ENCODE data around the gene RAB3B. TPM values are rescaled to one million over a fixed set of nuclear protein-coding genes. Genes with fewer than 3 reads are reported as not detected.

RAB3B gene
- total RNA-seq, 6 donors from 2014 or later: under 0.01 to 1.2 (median 0.12) TPM; not detected in 2

DNA sequence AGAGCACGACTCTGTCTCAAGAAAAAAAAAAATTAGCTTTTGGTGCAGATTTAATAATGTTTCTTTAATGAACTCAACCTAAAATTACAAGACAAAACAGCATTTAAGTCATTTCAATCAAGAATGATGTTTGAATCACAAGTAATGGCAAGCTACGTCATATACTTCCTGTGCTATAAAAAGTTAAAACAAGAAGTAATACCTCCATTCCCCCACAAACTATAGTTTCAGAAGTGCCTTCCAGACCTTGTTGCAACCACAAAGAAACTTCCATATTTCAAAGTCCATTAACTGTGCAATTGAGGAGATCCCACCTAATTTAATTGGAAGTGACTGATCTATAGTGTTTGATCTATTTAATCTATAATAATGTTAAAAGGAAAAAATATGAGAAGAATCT is 127.1 kb downstream of the RAB3B start:
- Histone ChIP-seq H3K9me3 (no peaks in the 10 kb centered on the region), H3K27ac (no peak overlapping the region), H3K4me3 (no peak overlapping the region), H3K4me1 (peaks cover 0 to 3% (median 0%) of the 10 kb centered on the region in 4 donors), H3K27me3 (no peaks in the 10 kb centered on the region), H3K36me3 (peaks cover 0 to 8% (median 0%) of the 10 kb centered on the region in 4 donors)
- no peak for DNase-seq
- no peak for ATAC-seq (ENCODE audit: low FRiP score in 2 of 2)
- TF ChIP-seq, protein P1, sequence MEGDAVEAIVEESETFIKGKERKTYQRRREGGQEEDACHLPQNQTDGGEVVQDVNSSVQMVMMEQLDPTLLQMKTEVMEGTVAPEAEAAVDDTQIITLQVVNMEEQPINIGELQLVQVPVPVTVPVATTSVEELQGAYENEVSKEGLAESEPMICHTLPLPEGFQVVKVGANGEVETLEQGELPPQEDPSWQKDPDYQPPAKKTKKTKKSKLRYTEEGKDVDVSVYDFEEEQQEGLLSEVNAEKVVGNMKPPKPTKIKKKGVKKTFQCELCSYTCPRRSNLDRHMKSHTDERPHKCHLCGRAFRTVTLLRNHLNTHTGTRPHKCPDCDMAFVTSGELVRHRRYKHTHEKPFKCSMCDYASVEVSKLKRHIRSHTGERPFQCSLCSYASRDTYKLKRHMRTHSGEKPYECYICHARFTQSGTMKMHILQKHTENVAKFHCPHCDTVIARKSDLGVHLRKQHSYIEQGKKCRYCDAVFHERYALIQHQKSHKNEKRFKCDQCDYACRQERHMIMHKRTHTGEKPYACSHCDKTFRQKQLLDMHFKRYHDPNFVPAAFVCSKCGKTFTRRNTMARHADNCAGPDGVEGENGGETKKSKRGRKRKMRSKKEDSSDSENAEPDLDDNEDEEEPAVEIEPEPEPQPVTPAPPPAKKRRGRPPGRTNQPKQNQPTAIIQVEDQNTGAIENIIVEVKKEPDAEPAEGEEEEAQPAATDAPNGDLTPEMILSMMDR (IDR thresholded peaks at IDR 0.05): no peak
- no peak for TF ChIP-seq EP300 (IDR thresholded peaks at IDR 0.05)
- no peak for TF ChIP-seq POLR2AphosphoS5 (IDR thresholded peaks at IDR 0.05)
- no peak for TF ChIP-seq POLR2A (IDR thresholded peaks at IDR 0.05)
- WGBS, 2 donors: 73 to 81% methylated on average over 2 of the region's 2 CpGs

DNA sequence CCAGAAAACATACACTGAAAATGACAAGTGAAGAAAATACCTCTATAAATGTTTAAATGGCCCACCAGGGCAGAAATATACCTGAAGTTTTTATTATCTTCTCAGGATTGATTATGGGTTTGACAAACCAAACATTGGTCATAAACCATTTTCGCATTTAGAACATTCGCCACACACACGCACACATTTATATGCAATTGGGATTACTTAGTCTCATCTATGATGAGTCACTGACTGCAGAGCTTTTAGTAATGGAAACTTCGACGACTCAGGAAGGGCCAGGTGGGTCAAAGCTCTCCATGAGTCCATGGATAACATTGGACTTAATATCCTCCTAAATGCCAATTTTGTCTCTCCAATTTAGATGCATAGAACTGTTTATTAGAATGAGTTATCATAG is 128.8 kb downstream of the RAB3B start:
- H3K9me3 ChIP-seq: no peaks in the 10 kb centered on the region
- H3K36me3 ChIP-seq: peaks cover 0 to 8% (median 0%) of the 10 kb centered on the region in 4 donors
- no peak overlapping the region for H3K4me3 ChIP-seq
- 93 to 94% methylated on average over 5 of the region's 5 CpGs for WGBS, 2 donors
- H3K27me3 ChIP-seq: no peaks in the 10 kb centered on the region
- no peak for DNase-seq
- TF ChIP-seq EP300 (IDR thresholded peaks at IDR 0.05) (no peak), POLR2AphosphoS5 (IDR thresholded peaks at IDR 0.05) (no peak)
- H3K27ac ChIP-seq: no peak overlapping the region
- H3K4me1 ChIP-seq: no peaks in the 10 kb centered on the region
- ATAC-seq (ENCODE audit: low FRiP score in 2 of 2): no peak

DNA sequence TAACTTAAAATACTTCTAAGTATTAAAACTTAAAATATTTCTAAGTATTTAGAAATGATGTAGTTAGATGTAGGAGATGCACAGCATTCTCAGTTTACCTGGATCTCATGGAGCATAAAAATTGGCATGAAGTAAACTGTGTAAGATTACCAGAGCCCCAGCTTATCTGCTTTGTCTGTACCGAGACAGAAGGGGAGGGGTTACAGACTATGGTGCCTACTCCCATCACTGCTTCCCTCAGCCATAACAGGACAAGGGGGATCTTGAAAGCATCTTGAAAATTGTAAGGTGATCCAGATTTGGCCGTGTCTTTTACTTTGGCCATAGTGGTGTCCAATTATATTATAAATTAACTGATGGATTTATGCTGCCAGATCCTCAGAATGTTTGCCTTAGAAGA is 130.8 kb downstream of the RAB3B start:
- ATAC-seq (ENCODE audit: low FRiP score in 2 of 2) (no peak), DNase-seq (no peak)
- no peak overlapping the region for H3K27ac ChIP-seq
- no peak for TF ChIP-seq POLR2A (IDR thresholded peaks at IDR 0.05)
- no peak for TF ChIP-seq POLR2AphosphoS5 (IDR thresholded peaks at IDR 0.05)
- no peak for TF ChIP-seq EP300 (IDR thresholded peaks at IDR 0.05)
- TF ChIP-seq, protein P1 (IDR thresholded peaks at IDR 0.05): no peak
- no peaks in the 10 kb centered on the region for H3K27me3 ChIP-seq
- peaks cover 0 to 13% (median 0%) of the 10 kb centered on the region in 4 donors for H3K36me3 ChIP-seq
- WGBS, 2 donors: 86 to 88% methylated on average over 2 of the region's 2 CpGs
- H3K4me1 ChIP-seq: no peaks in the 10 kb centered on the region
- H3K9me3 ChIP-seq: no peaks in the 10 kb centered on the region
- H3K4me3 ChIP-seq: no peak overlapping the region

DNA sequence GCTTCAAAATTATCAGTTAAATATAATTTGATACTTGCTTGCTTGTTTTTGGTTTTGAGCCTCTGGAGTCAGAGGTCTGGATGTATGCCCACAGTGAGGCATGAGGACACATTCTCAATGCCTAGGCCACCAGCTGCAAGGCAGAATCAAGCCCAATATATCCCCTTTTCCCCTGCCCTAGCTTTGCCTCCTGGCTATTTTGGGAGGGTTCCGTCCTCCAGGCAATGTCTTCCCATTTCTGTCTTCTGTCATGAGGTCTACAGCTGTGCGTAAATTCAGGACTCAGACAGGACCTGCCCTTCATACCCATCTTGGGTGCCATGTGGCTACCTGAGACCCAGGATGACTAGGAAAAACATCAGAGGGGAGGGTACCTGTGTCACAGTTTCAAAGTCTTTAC is 131.2 kb downstream of the RAB3B start:
- WGBS, 2 donors: 90 to 94% methylated on average over 2 of the region's 2 CpGs
- no peak overlapping the region for H3K27ac ChIP-seq
- peaks cover 0 to 17% (median 0%) of the 10 kb centered on the region in 4 donors for H3K36me3 ChIP-seq
- no peak overlapping the region for H3K4me3 ChIP-seq
- TF ChIP-seq POLR2A (IDR thresholded peaks at IDR 0.05) (no peak), EP300 (IDR thresholded peaks at IDR 0.05) (no peak), POLR2AphosphoS5 (IDR thresholded peaks at IDR 0.05) (no peak)
- TF ChIP-seq, protein P1 (IDR thresholded peaks at IDR 0.05): no peak
- DNase-seq (no peak), ATAC-seq (ENCODE audit: low FRiP score in 2 of 2) (no peak)
- H3K27me3 ChIP-seq: no peaks in the 10 kb centered on the region
- no peaks in the 10 kb centered on the region for H3K9me3 ChIP-seq
- no peaks in the 10 kb centered on the region for H3K4me1 ChIP-seq

DNA sequence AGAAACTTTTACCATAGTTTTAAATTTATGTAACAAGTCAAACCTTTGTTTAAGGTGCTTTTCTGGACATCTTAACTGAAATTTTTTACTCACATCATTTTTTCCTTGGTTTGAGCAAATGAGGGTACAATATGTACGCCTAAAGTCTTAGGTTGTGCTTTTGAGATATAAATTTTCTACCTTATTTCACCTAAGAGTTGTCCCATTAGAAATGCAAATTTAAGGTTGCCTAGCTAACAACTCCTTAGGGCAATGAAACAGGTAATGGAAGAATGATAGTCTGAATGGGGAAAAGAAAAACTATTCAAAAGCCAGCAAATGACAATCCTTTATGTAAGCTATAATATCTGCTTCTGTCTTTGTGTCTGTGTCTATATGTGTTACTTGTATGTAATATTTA is 131.6 kb downstream of the RAB3B start:
- WGBS, 2 donors: 92 to 100% methylated on average over 1 of the region's 1 CpG
- H3K36me3 ChIP-seq: peaks cover 0 to 19% (median 1%) of the 10 kb centered on the region in 4 donors
- H3K9me3 ChIP-seq: no peaks in the 10 kb centered on the region
- H3K27me3 ChIP-seq: no peaks in the 10 kb centered on the region
- no peak overlapping the region for H3K27ac ChIP-seq
- H3K4me3 ChIP-seq: no peak overlapping the region
- no peaks in the 10 kb centered on the region for H3K4me1 ChIP-seq
- ATAC-seq (ENCODE audit: low FRiP score in 2 of 2): no peak
- TF ChIP-seq POLR2AphosphoS5 (IDR thresholded peaks at IDR 0.05) (no peak), EP300 (IDR thresholded peaks at IDR 0.05) (no peak), POLR2A (IDR thresholded peaks at IDR 0.05) (no peak)
- TF ChIP-seq, protein P1 (IDR thresholded peaks at IDR 0.05): no peak
- DNase-seq: no peak

Small RNA genes lying within 50 kb of the gene (small RNA-seq; reads per million reads assigned to genes)
- gene RN7SL290P (0 reads per million in 4 donors), gene RNA5SP48 (0 to 0.14 (median 0) reads per million in 4 donors)

Other genes with a start within 250 kb of the RAB3B start
- 100 to 1,000 TPM in 4 of 6 donors, 10 to 100 TPM in 2; 52.5 to 149 (median 106) TPM for gene NRDC, start 112.0 kb downstream of the RAB3B start, total RNA-seq
- gene KTI12, start 43.1 kb upstream of the RAB3B start, total RNA-seq: 10 to 100 TPM in 1 of 6 donors, 1 to 10 TPM in 5; 2.6 to 11.6 (median 7.3) TPM
- 10 to 100 TPM in 5 of 6 donors, 1 to 10 TPM in 1; 8.4 to 54.0 (median 26.6) TPM for gene TXNDC12, start 64.5 kb upstream of the RAB3B start, total RNA-seq
- 10 to 100 TPM in 5 of 6 donors, 1 to 10 TPM in 1; 6.0 to 48.0 (median 34.4) TPM for gene BTF3L4, start 65.6 kb upstream of the RAB3B start, total RNA-seq
- 10 to 100 TPM; 13.4 to 40.3 (median 19.6) TPM for gene ZFYVE9, start 151.4 kb upstream of the RAB3B start, total RNA-seq

All from upper lobe of left lung (tissue), 6 donors.